ENCODE results near the gene TMEM178B. TPM values are rescaled to one million over a fixed set of nuclear protein-coding genes. Genes with fewer than 3 reads are reported as not detected.

TMEM178B gene
- polyA plus RNA-seq, 4 donors = 0.30 to 0.69 TPM; not detected in 2

DNA sequence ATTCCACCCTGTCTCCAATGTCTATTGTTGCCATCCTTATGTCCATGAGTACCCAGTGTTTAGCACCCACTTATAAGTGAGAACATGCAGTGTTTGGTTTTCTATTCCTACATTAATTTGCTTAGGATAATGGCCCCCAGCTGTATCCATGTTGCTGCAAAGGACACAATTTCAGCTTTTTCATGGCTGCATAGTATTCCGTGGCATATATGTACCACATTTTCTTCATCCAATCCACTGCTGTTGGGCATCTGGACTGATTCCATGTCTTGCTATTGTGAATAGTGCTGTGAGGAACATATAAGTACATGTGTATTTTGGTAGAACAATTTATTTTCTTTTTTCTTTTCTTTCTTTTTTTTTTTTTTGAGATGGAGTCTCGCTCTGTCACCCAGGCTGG, 68.2 kb downstream of the TMEM178B start:
- DNase-seq (no peak), FAIRE-seq (no peak)
- Histone ChIP-seq H3K27me3 (ENCODE audit: control insufficient read depth in 3 of 3, insufficient read depth in 3 of 3, low read length in 3 of 3) (no peaks in the 10 kb centered on the region), H3K27ac (ENCODE audit: low read depth in 1 of 3, low read length in 2 of 3) (no peak overlapping the region), H3K4me3 (ENCODE audit: low read depth in 1 of 3, low read length in 3 of 3) (no peak overlapping the region), H3K4me1 (ENCODE audit: control insufficient read depth in 3 of 3, insufficient read depth in 2 of 3, low read depth in 1 of 3, low read length in 2 of 3) (no peaks in the 10 kb centered on the region), H3K36me3 (ENCODE audit: control insufficient read depth in 3 of 3, insufficient read depth in 2 of 3, low read depth in 1 of 3, low read length in 3 of 3) (no peaks in the 10 kb centered on the region), H3K9me3 (ENCODE audit: control insufficient read depth in 2 of 2, insufficient read depth in 1 of 2, low read depth in 1 of 2, low read length in 1 of 2) (no peaks in the 10 kb centered on the region)
- WGBS, 3 donors = 89 to 96% (median 94%) methylated on average over 2 of the region's 2 CpGs

DNA sequence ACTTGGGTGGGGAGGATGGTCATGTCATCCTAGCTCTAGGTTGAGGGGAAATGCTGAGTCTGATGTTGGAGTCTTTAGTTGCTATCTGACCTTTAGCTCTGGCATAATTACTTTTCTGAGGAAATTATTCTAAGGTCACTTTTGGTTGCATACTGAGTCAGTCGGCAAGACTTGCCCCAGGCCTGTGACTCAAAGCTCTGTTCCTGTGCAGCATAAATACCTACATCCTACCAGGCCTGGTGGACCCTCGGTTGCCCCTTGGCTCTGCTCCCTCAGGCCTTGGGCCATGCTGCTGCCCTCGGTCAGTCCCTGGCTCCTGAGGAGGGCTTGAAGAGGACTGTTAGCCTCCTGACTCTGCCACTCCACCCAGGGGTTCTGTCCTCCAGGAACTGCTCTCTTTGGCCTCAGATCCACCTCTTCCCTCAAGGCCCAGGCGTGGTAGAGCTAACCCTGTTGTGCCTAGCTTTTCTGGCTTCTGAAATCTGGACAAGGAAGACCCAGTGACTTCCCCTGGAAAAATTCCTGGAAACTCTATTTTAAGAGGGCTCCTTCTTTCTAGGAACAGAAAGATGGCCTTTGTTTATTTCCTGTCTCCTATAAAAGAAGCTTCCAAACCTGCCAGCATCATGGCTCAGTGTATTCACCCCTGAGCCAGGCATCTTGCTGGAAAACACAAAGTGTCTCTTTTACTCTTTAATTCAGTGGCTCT, 71.2 kb downstream of the TMEM178B start:
- Histone ChIP-seq H3K27me3 (ENCODE audit: control insufficient read depth in 3 of 3, insufficient read depth in 3 of 3, low read length in 3 of 3) (no peaks in the 10 kb centered on the region), H3K9me3 (ENCODE audit: control insufficient read depth in 2 of 2, insufficient read depth in 1 of 2, low read depth in 1 of 2, low read length in 1 of 2) (no peaks in the 10 kb centered on the region), H3K36me3 (ENCODE audit: control insufficient read depth in 3 of 3, insufficient read depth in 2 of 3, low read depth in 1 of 3, low read length in 3 of 3) (no peaks in the 10 kb centered on the region), H3K4me1 (ENCODE audit: control insufficient read depth in 3 of 3, insufficient read depth in 2 of 3, low read depth in 1 of 3, low read length in 2 of 3) (no peaks in the 10 kb centered on the region), H3K27ac (ENCODE audit: low read depth in 1 of 3, low read length in 2 of 3) (no peak overlapping the region), H3K4me3 (ENCODE audit: low read depth in 1 of 3, low read length in 3 of 3) (no peak overlapping the region)
- 62 to 67% (median 66%) methylated on average over 4 of the region's 4 CpGs for WGBS, 3 donors
- no peak for DNase-seq
- FAIRE-seq = no peak

DNA sequence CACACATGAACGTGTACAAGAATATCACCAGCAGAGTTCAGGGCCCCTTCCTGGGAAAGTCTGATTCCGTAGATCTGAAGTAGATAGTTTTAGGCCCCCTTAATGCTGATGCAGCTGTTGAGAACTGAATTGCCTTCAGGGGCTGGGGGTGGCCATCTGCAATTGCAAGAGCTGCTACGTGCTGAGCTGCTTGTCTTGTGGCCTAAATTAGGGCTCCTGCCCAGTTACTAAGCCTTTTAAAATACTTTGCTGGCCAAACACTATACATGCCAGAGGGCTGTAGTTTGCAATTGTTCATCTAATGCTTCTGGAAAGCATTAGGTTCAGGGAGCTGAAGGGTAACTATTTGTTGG, 71.7 kb downstream of the TMEM178B start:
- DNase-seq (no peak), FAIRE-seq (no peak)
- no peak overlapping the region for H3K4me3 ChIP-seq (ENCODE audit: low read depth in 1 of 3, low read length in 3 of 3)
- 50 to 51% (median 51%) methylated on average over 3 of the region's 3 CpGs for WGBS, 3 donors
- H3K27me3 ChIP-seq (ENCODE audit: control insufficient read depth in 3 of 3, insufficient read depth in 3 of 3, low read length in 3 of 3) = no peaks in the 10 kb centered on the region
- H3K36me3 ChIP-seq (ENCODE audit: control insufficient read depth in 3 of 3, insufficient read depth in 2 of 3, low read depth in 1 of 3, low read length in 3 of 3) = no peaks in the 10 kb centered on the region
- no peaks in the 10 kb centered on the region for H3K9me3 ChIP-seq (ENCODE audit: control insufficient read depth in 2 of 2, insufficient read depth in 1 of 2, low read depth in 1 of 2, low read length in 1 of 2)
- H3K27ac ChIP-seq (ENCODE audit: low read depth in 1 of 3, low read length in 2 of 3) = no peak overlapping the region
- no peaks in the 10 kb centered on the region for H3K4me1 ChIP-seq (ENCODE audit: control insufficient read depth in 3 of 3, insufficient read depth in 2 of 3, low read depth in 1 of 3, low read length in 2 of 3)

DNA sequence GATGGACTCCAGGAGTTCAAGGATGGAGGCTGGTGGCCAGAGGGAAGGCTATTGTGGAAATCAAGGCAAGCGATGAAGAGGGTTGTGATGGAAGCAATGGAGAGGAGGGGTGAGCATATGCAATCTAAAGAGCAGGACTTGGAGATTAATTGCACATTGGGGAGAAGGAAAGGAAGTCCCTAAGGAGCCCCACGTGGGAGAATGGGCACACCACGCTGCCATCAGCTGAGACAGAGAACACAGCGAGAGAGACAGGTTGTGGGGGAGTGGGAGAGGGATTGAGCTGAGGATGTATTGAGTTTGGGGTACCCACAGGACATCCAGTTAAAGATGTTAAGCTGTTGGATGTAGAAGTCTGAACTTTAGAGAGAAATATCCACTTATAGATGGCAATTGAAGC, 73.6 kb downstream of the TMEM178B start:
- no peak for FAIRE-seq
- H3K27ac ChIP-seq (ENCODE audit: low read depth in 1 of 3, low read length in 2 of 3) = no peak overlapping the region

DNA sequence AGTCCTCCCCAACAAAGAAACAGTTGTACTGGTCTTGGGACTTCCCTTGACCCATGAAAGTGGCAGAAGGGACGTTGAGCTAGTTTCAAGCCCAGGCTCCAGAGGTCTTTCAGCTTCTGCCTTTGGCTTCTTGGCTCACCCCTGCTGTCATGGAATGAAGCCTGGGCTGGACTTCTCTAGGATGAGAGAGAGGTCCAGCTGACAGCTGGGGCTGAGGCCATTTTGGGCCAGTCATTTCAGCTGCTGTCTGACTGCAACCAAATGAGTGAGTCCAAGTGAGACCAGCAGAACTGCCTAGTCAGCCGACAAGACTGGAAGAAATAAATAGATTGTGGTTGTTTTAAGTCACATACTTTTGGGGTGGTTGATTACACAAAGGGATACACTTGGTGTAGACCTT, 76.6 kb downstream of the TMEM178B start:
- no peaks in the 10 kb centered on the region for H3K27me3 ChIP-seq (ENCODE audit: control insufficient read depth in 3 of 3, insufficient read depth in 3 of 3, low read length in 3 of 3)
- H3K9me3 ChIP-seq (ENCODE audit: control insufficient read depth in 2 of 2, insufficient read depth in 1 of 2, low read depth in 1 of 2, low read length in 1 of 2) = no peaks in the 10 kb centered on the region
- H3K4me1 ChIP-seq (ENCODE audit: control insufficient read depth in 3 of 3, insufficient read depth in 2 of 3, low read depth in 1 of 3, low read length in 2 of 3) = no peaks in the 10 kb centered on the region
- no peaks in the 10 kb centered on the region for H3K36me3 ChIP-seq (ENCODE audit: control insufficient read depth in 3 of 3, insufficient read depth in 2 of 3, low read depth in 1 of 3, low read length in 3 of 3)
- 62 to 70% (median 65%) methylated on average over 2 of the region's 2 CpGs for WGBS, 3 donors
- no peak overlapping the region for H3K27ac ChIP-seq (ENCODE audit: low read depth in 1 of 3, low read length in 2 of 3)
- DNase-seq = no peak
- no peak overlapping the region for H3K4me3 ChIP-seq (ENCODE audit: low read depth in 1 of 3, low read length in 3 of 3)
- no peak for FAIRE-seq

More for the DNA sequence above, 73.6 kb downstream of the TMEM178B start:
- no peaks in the 10 kb centered on the region for H3K36me3 ChIP-seq (ENCODE audit: control insufficient read depth in 3 of 3, insufficient read depth in 2 of 3, low read depth in 1 of 3, low read length in 3 of 3)
- H3K4me3 ChIP-seq (ENCODE audit: low read depth in 1 of 3, low read length in 3 of 3) = no peak overlapping the region
- WGBS, 3 donors = 71 to 81% (median 73%) methylated on average over 4 of the region's 4 CpGs
- no peaks in the 10 kb centered on the region for H3K4me1 ChIP-seq (ENCODE audit: control insufficient read depth in 3 of 3, insufficient read depth in 2 of 3, low read depth in 1 of 3, low read length in 2 of 3)
- H3K27me3 ChIP-seq (ENCODE audit: control insufficient read depth in 3 of 3, insufficient read depth in 3 of 3, low read length in 3 of 3) = no peaks in the 10 kb centered on the region
- H3K9me3 ChIP-seq (ENCODE audit: control insufficient read depth in 2 of 2, insufficient read depth in 1 of 2, low read depth in 1 of 2, low read length in 1 of 2) = no peaks in the 10 kb centered on the region
- DNase-seq = no peak

DNA sequence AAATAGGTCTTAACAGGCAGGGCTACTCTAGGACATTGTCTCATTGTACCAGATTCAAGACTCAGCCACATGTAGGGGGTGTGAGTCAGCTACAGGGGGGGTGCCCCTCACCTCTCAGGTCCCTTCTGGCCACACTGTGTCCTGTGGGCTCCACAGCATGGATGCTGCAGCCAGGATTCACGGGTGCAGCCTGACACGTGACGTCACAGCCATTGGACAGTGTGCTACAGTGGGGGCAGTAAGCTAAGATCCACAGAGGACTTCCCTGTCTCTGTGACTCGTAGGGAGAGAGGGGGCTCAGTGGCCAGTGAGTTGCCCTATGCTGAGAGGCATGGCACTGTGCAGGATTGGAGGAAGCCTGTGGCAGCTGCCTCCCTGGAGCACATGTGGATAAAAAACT, 77.9 kb downstream of the TMEM178B start:
- Histone ChIP-seq H3K36me3 (ENCODE audit: control insufficient read depth in 3 of 3, insufficient read depth in 2 of 3, low read depth in 1 of 3, low read length in 3 of 3) (no peaks in the 10 kb centered on the region), H3K9me3 (ENCODE audit: control insufficient read depth in 2 of 2, insufficient read depth in 1 of 2, low read depth in 1 of 2, low read length in 1 of 2) (no peaks in the 10 kb centered on the region), H3K27ac (ENCODE audit: low read depth in 1 of 3, low read length in 2 of 3) (no peak overlapping the region), H3K4me1 (ENCODE audit: control insufficient read depth in 3 of 3, insufficient read depth in 2 of 3, low read depth in 1 of 3, low read length in 2 of 3) (no peaks in the 10 kb centered on the region), H3K4me3 (ENCODE audit: low read depth in 1 of 3, low read length in 3 of 3) (no peak overlapping the region), H3K27me3 (ENCODE audit: control insufficient read depth in 3 of 3, insufficient read depth in 3 of 3, low read length in 3 of 3) (no peaks in the 10 kb centered on the region)
- FAIRE-seq (no peak), DNase-seq (no peak)
- WGBS, 3 donors = 76 to 80% (median 78%) methylated on average over 4 of the region's 4 CpGs

DNA sequence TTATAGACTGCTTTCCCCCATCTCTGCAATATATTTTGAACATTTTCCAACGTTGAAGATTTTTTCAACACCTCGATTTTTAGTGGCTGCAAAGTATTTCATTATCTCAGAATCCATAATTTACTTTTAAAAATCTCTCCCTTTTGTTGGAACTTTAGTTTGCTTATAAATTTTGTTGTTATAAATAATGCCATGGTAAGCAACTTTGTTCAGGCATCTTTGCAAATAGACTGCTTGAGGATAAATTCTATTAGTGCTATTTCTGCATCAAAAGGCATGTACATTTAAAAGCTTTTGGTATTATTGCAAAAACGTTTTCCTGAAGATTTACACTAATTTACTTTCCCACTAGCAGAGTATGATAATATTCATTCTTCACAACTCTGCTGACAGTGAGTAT, 79.4 kb downstream of the TMEM178B start:
- FAIRE-seq (no peak), DNase-seq (no peak)
- no peak overlapping the region for H3K27ac ChIP-seq (ENCODE audit: low read depth in 1 of 3, low read length in 2 of 3)
- no peak overlapping the region for H3K4me3 ChIP-seq (ENCODE audit: low read depth in 1 of 3, low read length in 3 of 3)
- no peaks in the 10 kb centered on the region for H3K27me3 ChIP-seq (ENCODE audit: control insufficient read depth in 3 of 3, insufficient read depth in 3 of 3, low read length in 3 of 3)
- no peaks in the 10 kb centered on the region for H3K36me3 ChIP-seq (ENCODE audit: control insufficient read depth in 3 of 3, insufficient read depth in 2 of 3, low read depth in 1 of 3, low read length in 3 of 3)
- no peaks in the 10 kb centered on the region for H3K9me3 ChIP-seq (ENCODE audit: control insufficient read depth in 2 of 2, insufficient read depth in 1 of 2, low read depth in 1 of 2, low read length in 1 of 2)
- WGBS, 3 donors = 36 to 44% (median 36%) methylated on average over 3 of the region's 3 CpGs
- no peaks in the 10 kb centered on the region for H3K4me1 ChIP-seq (ENCODE audit: control insufficient read depth in 3 of 3, insufficient read depth in 2 of 3, low read depth in 1 of 3, low read length in 2 of 3)

DNA sequence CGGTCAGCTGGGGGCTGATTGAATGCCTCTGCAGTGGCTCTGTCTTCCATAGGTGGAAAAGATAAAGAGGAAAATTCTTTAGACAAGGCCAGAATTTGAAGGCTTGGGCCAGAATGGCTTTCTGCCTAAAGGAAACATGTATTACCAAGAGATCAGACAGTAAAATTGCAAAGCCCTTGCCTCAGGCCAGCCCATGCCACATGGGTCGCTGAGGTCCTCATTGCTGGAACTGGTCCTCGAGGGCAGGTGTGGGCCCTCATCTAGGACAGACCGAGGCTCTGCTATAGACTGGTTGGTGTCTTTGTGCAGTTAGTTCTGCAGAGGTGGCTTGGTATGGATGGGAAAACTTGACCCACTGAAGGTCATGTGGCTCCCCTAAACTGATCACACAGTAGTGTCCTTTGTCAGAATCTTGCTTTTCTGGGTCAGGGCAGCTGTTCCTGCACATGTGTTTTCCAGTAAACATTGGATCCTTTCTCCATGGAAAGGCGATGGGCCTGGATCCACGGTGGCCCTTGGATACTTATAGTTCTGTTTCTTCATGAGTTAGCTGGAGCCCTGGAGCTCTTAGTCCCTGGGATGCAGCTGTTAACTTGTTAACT, 80.4 kb downstream of the TMEM178B start:
- no peaks in the 10 kb centered on the region for H3K9me3 ChIP-seq (ENCODE audit: control insufficient read depth in 2 of 2, insufficient read depth in 1 of 2, low read depth in 1 of 2, low read length in 1 of 2)
- H3K36me3 ChIP-seq (ENCODE audit: control insufficient read depth in 3 of 3, insufficient read depth in 2 of 3, low read depth in 1 of 3, low read length in 3 of 3) = no peaks in the 10 kb centered on the region
- no peaks in the 10 kb centered on the region for H3K4me1 ChIP-seq (ENCODE audit: control insufficient read depth in 3 of 3, insufficient read depth in 2 of 3, low read depth in 1 of 3, low read length in 2 of 3)
- DNase-seq = no peak
- no peak overlapping the region for H3K27ac ChIP-seq (ENCODE audit: low read depth in 1 of 3, low read length in 2 of 3)
- no peak for FAIRE-seq
- no peak overlapping the region for H3K4me3 ChIP-seq (ENCODE audit: low read depth in 1 of 3, low read length in 3 of 3)
- 74 to 92% (median 75%) methylated on average over 6 of the region's 6 CpGs for WGBS, 3 donors
- H3K27me3 ChIP-seq (ENCODE audit: control insufficient read depth in 3 of 3, insufficient read depth in 3 of 3, low read length in 3 of 3) = no peaks in the 10 kb centered on the region

DNA sequence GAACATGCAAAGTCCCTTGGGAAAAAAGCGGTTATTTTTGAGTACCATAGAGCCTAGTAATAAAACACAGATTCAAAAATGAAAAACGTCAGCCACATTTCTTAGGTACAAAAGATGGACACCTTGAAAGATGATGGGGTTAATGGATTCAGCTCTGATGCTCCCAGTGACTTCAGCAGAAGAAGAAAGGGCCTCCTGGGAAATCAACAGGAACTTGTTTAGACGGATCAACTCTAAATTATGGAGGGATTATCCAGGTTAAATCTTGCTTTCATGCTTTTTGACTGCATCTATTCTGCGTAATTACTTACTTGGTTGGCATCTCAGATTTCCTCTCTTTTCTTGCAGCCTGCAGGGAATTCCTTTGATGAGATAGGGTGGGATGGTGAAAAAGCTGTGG, 82.5 kb downstream of the TMEM178B start:
- Histone ChIP-seq H3K27me3 (ENCODE audit: control insufficient read depth in 3 of 3, insufficient read depth in 3 of 3, low read length in 3 of 3) (no peaks in the 10 kb centered on the region), H3K36me3 (ENCODE audit: control insufficient read depth in 3 of 3, insufficient read depth in 2 of 3, low read depth in 1 of 3, low read length in 3 of 3) (no peaks in the 10 kb centered on the region), H3K4me1 (ENCODE audit: control insufficient read depth in 3 of 3, insufficient read depth in 2 of 3, low read depth in 1 of 3, low read length in 2 of 3) (no peaks in the 10 kb centered on the region), H3K4me3 (ENCODE audit: low read depth in 1 of 3, low read length in 3 of 3) (no peak overlapping the region), H3K27ac (ENCODE audit: low read depth in 1 of 3, low read length in 2 of 3) (no peak overlapping the region), H3K9me3 (ENCODE audit: control insufficient read depth in 2 of 2, insufficient read depth in 1 of 2, low read depth in 1 of 2, low read length in 1 of 2) (no peaks in the 10 kb centered on the region)
- FAIRE-seq = no peak
- DNase-seq = no peak
- WGBS, 3 donors = 62 to 76% (median 66%) methylated on average over 4 of the region's 4 CpGs
